Hepatocyte (in vitro differentiated cells): ENCODE data around the gene FAM53B. TPM values are rescaled to one million over a fixed set of nuclear protein-coding genes. Genes with fewer than 3 reads are reported as not detected.

ENCODE experiments used
- DNase-seq: peaks from one replicate; pipeline ENCODE4 v3.0.0-alpha.2; 2016; ENCODE audit warnings: low spot score
- H2AFZ ChIP-seq: fragments of 200-600 bp; sonication (generic); 2 replicates; pipeline ENCODE4 v1.6.0; 2016; ENCODE audit warnings: antibody characterized with exemption, mild to moderate bottlenecking
- H3K27ac ChIP-seq: fragments of 200-600 bp; sonication (generic); 2 replicates; pipeline ENCODE4 v1.5.1; 2016; ENCODE audit warnings: mild to moderate bottlenecking
- H3K27me3 ChIP-seq: fragments of 200-600 bp; sonication (generic); 2 replicates; pipeline ENCODE4 v1.6.1; 2016
- H3K36me3 ChIP-seq: fragments of 200-600 bp; sonication (generic); replicated peaks from 2 replicates; pipeline ENCODE4 v1.5.1; 2016; ENCODE audit warnings: low read depth; ENCODE audit not compliant: insufficient read depth
- H3K4me1 ChIP-seq: fragments of 200-600 bp; sonication (generic); 2 replicates; pipeline ENCODE4 v1.5.1; 2016; ENCODE audit warnings: mild to moderate bottlenecking, moderate library complexity; ENCODE audit not compliant: insufficient read depth
- H3K4me2 ChIP-seq: fragments of 200-600 bp; sonication (generic); 2 replicates; pipeline ENCODE4 v1.6.0; 2016
- H3K4me3 ChIP-seq: fragments of 200-600 bp; sonication (generic); 2 replicates; pipeline ENCODE4 v1.5.1; 2016; ENCODE audit warnings: mild to moderate bottlenecking
- H3K79me2 ChIP-seq: fragments of 200-600 bp; sonication (generic); 2 replicates; pipeline ENCODE4 v1.6.0; 2017; ENCODE audit warnings: mild to moderate bottlenecking
- H3K9me2 ChIP-seq: fragments of 200-600 bp; sonication (generic); replicated peaks from 2 replicates; pipeline ENCODE4 v1.6.0; 2017; ENCODE audit warnings: mild to moderate bottlenecking; ENCODE audit not compliant: insufficient read depth
- H3K9me3 ChIP-seq: fragments of 200-600 bp; sonication (generic); 2 replicates; pipeline ENCODE4 v1.5.1; 2016; ENCODE audit warnings: low read depth, mild to moderate bottlenecking
- H4K20me1 ChIP-seq: fragments of 200-600 bp; sonication (generic); 2 replicates; pipeline ENCODE4 v1.6.0; 2016; ENCODE audit warnings: mild to moderate bottlenecking; ENCODE audit not compliant: insufficient read depth, poor library complexity, severe bottlenecking
- CTCF ChIP-seq: fragments of 200-600 bp; sonication (generic); IDR thresholded peaks from 2 replicates; pipeline ENCODE4 v1.5.1; 2016; ENCODE audit warnings: antibody characterized with exemption, mild to moderate bottlenecking; ENCODE audit not compliant: poor library complexity
- EZH2 ChIP-seq: fragments of 200-600 bp; sonication (generic); IDR thresholded peaks from 2 replicates; pipeline ENCODE4 v1.6.1; 2016; ENCODE audit warnings: antibody characterized with exemption, mild to moderate bottlenecking, borderline replicate concordance
- EZH2phosphoT487 ChIP-seq: fragments of 200-600 bp; sonication (generic); IDR thresholded peaks from one replicate; pipeline ENCODE4 v1.6.1; 2018; ENCODE audit warnings: antibody characterized with exemption, mild to moderate bottlenecking, low read depth, moderate library complexity; ENCODE audit not compliant: unreplicated experiment, severe bottlenecking
- WGBS: methylation state at CpG from one replicate; pipeline ENCODE4 v1.1.6; 2016; ENCODE audit warnings: low lambda C conversion rate; ENCODE audit errors: missing lambda C conversion rate; 5-methylcytosine and 5-hydroxymethylcytosine counted together
- polyA plus RNA-seq: library from polyadenylated mRNA; unstranded; fragments of >200 nt; fragmentation: Nextera tagmentation; extraction: Ambion mirVana; gene quantifications from 2 replicates; pipeline ENCODE4 v1.2.1, GENCODE V29; 2016
- total RNA-seq: library from RNA; depleted of rRNA; stranded (reverse); fragments of >200 nt; gene quantifications from 2 replicates; pipeline ENCODE4 v1.2.3, GENCODE V29; 2014

The FAM53B gene
- total and polyA plus RNA-seq, 2 experiments from 2014 or later = 10.3 to 23.6 TPM

- no peaks in the 10 kb centered on the region for H3K4me1 ChIP-seq
- H3K9me2 ChIP-seq = no peaks in the 10 kb centered on the region
- H2AFZ ChIP-seq = no peak overlapping the region
- 92% methylated on average over 9 of the region's 9 CpGs for WGBS
- no peak overlapping the region for H3K4me3 ChIP-seq
- TF ChIP-seq EZH2 (no peak), EZH2phosphoT487 (no peak), CTCF (no peak)
- peaks cover 26% of the 10 kb centered on the region for H3K79me2 ChIP-seq
- no peak for DNase-seq
- H4K20me1 ChIP-seq = no peaks in the 10 kb centered on the region
- H3K4me2 ChIP-seq = no peak overlapping the region
- no peaks in the 10 kb centered on the region for H3K9me3 ChIP-seq
- H3K36me3 ChIP-seq = no peaks in the 10 kb centered on the region
- no peaks in the 10 kb centered on the region for H3K27me3 ChIP-seq
- no peak overlapping the region for H3K27ac ChIP-seq
Observed at GRCh38 chr10:124657806-124658205, 86.4 kb downstream of the FAM53B start.

- Histone ChIP-seq H3K79me2 (peaks cover 28% of the 10 kb centered on the region), H3K4me2 (no peak overlapping the region), H3K9me2 (no peaks in the 10 kb centered on the region), H3K27ac (no peak overlapping the region), H3K4me3 (no peak overlapping the region), H3K36me3 (no peaks in the 10 kb centered on the region), H3K9me3 (no peaks in the 10 kb centered on the region), H2AFZ (no peak overlapping the region), H3K4me1 (no peaks in the 10 kb centered on the region), H4K20me1 (no peaks in the 10 kb centered on the region), H3K27me3 (no peaks in the 10 kb centered on the region)
- no peak for DNase-seq
- 93% methylated on average over 6 of the region's 6 CpGs for WGBS
- TF ChIP-seq EZH2 = no peak
Observed at GRCh38 chr10:124656541-124656940, 87.6 kb downstream of the FAM53B start.

GRCh38 chr10:124656113-124656490 lies 88.1 kb downstream of the FAM53B start:
- Histone ChIP-seq H3K27me3 (no peaks in the 10 kb centered on the region), H4K20me1 (no peaks in the 10 kb centered on the region), H3K4me1 (no peaks in the 10 kb centered on the region), H3K4me3 (no peak overlapping the region), H3K36me3 (no peaks in the 10 kb centered on the region), H3K9me2 (no peaks in the 10 kb centered on the region), H3K27ac (no peak overlapping the region), H3K9me3 (no peaks in the 10 kb centered on the region), H2AFZ (no peak overlapping the region), H3K4me2 (no peak overlapping the region), H3K79me2 (peaks cover 24% of the 10 kb centered on the region)
- 96% methylated on average over 7 of the region's 7 CpGs for WGBS
- TF ChIP-seq EZH2phosphoT487 = no peak
- DNase-seq = no peak

GRCh38 chr10:124655191-124656112 lies 88.7 kb downstream of the FAM53B start:
- H3K4me2 ChIP-seq = no peak overlapping the region
- no peak overlapping the region for H2AFZ ChIP-seq
- no peaks in the 10 kb centered on the region for H3K27me3 ChIP-seq
- no peaks in the 10 kb centered on the region for H4K20me1 ChIP-seq
- TF ChIP-seq EZH2phosphoT487 = no peak
- TF ChIP-seq EZH2 = no peak
- no peak for TF ChIP-seq CTCF
- no peak for DNase-seq
- H3K79me2 ChIP-seq = peaks cover 23% of the 10 kb centered on the region
- no peak overlapping the region for H3K4me3 ChIP-seq
- H3K27ac ChIP-seq = no peak overlapping the region
- H3K36me3 ChIP-seq = no peaks in the 10 kb centered on the region
- H3K9me3 ChIP-seq = no peaks in the 10 kb centered on the region
- no peaks in the 10 kb centered on the region for H3K4me1 ChIP-seq
- no peaks in the 10 kb centered on the region for H3K9me2 ChIP-seq
- WGBS = 92% methylated on average over 13 of the region's 13 CpGs
